Measurements from ENCODE around the gene PRSS56. TPM values are rescaled to one million over a fixed set of nuclear protein-coding genes. Genes with fewer than 3 reads are reported as not detected.

The PRSS56 gene
- polyA plus RNA-seq, 1 experiment: not detected

GRCh38 chr2:232551250-232551638, 31.1 kb downstream of the PRSS56 start:
- H3K27me3 ChIP-seq (ENCODE audit: control insufficient read depth, insufficient read depth, low read length): no peaks in the 10 kb centered on the region
- peak overlapping the region; percentile 94 for H3K27ac ChIP-seq (ENCODE audit: low read depth, low read length)
- ChIA-PET CTCF (no interaction called here), POLR2A (interaction anchor here (1.3 kb wide), 1 partner anchor 27 kb away, joined by 3 read pairs; no protein-coding TSS in a partner anchor)
- TF ChIP-seq CTCF (IDR thresholded peaks at IDR 0.05; ENCODE audit: low read depth, low read length): no peak
- peak overlapping the region; percentile 93 for H3K4me3 ChIP-seq (ENCODE audit: low read depth, low read length)
- no peak for DNase-seq (ENCODE audit: low read depth, low spot score)
- H3K9me3 ChIP-seq (ENCODE audit: control insufficient read depth, insufficient read depth, low read length): no peaks in the 10 kb centered on the region; the same call in 1 of the 2 replicates

- ChIA-PET POLR2A (no interaction called here), CTCF (no interaction called here)
- no peak for TF ChIP-seq CTCF (IDR thresholded peaks at IDR 0.05; ENCODE audit: low read depth, low read length)
- no peak overlapping the region for H3K27ac ChIP-seq (ENCODE audit: low read depth, low read length)
- H3K9me3 ChIP-seq (ENCODE audit: control insufficient read depth, insufficient read depth, low read length): no peaks in the 10 kb centered on the region; the same call in 1 of the 2 replicates
- no peak for DNase-seq (ENCODE audit: low read depth, low spot score)
- H3K27me3 ChIP-seq (ENCODE audit: control insufficient read depth, insufficient read depth, low read length): no peaks in the 10 kb centered on the region
- peak overlapping the region; percentile 93 for H3K4me3 ChIP-seq (ENCODE audit: low read depth, low read length)
Observed at GRCh38 chr2:232551776-232552175, 31.6 kb downstream of the PRSS56 start.

- H3K27me3 ChIP-seq (ENCODE audit: control insufficient read depth, insufficient read depth, low read length): no peaks in the 10 kb centered on the region
- H3K9me3 ChIP-seq (ENCODE audit: control insufficient read depth, insufficient read depth, low read length): no peaks in the 10 kb centered on the region
- H3K27ac ChIP-seq (ENCODE audit: low read depth, low read length): no peak overlapping the region
- TF ChIP-seq CTCF (IDR thresholded peaks at IDR 0.05; ENCODE audit: low read depth, low read length): no peak
- no peak for DNase-seq (ENCODE audit: low read depth, low spot score)
- no peak overlapping the region for H3K4me3 ChIP-seq (ENCODE audit: low read depth, low read length)
- ChIA-PET POLR2A (no interaction called here), CTCF (no interaction called here)
Observed at GRCh38 chr2:232556426-232556825, 36.2 kb downstream of the PRSS56 start.

- no peak overlapping the region for H3K27ac ChIP-seq (ENCODE audit: low read depth, low read length)
Observed at GRCh38 chr2:232562515-232563151, 42.4 kb downstream of the PRSS56 start.

More at GRCh38 chr2:232562515-232563151, 42.4 kb downstream of the PRSS56 start:
- no peak for TF ChIP-seq CTCF (IDR thresholded peaks at IDR 0.05; ENCODE audit: low read depth, low read length)
- DNase-seq (ENCODE audit: low read depth, low spot score): no peak
- Histone ChIP-seq H3K9me3 (ENCODE audit: control insufficient read depth, insufficient read depth, low read length) (no peaks in the 10 kb centered on the region), H3K4me3 (ENCODE audit: low read depth, low read length) (no peak overlapping the region), H3K27me3 (ENCODE audit: control insufficient read depth, insufficient read depth, low read length) (no peaks in the 10 kb centered on the region)
- CTCF ChIA-PET: no interaction called here
- POLR2A ChIA-PET: no interaction called here

Measured in AG04450 (cell line).